HG03095 (cell line): ENCODE measurements around the gene CD99.
"Not testable (repeated sequence)": the region's sequence is repeated elsewhere in the genome, so short reads cannot be mapped to it uniquely, and the experiment has no call there.

Experiments
- ATAC-seq: cut with Tn5 transposase; IDR thresholded peaks from one replicate; pipeline ENCODE4 v1.9.1; 2021; ENCODE audit warnings: moderate library complexity; ENCODE audit not compliant: unreplicated experiment

Gene CD99

DNA sequence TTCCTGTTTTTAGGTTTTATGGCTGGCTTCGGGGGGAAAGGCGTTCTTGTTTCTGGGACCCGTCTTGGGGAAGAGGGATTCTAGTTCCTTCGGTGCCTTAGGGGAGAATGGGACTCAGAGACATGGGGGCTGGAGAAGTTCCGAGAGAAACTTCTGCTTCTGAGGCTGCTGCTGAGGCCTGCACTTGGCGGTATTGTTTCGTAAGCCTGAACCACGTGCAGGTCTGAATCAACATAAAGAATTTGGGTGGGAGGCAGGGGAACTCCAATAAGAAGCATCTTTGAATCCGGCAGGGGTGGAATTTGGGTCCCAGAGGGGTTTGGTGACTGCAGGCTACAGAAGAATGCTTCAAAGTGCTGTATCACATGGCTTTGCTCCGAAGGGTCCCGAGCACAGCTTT, 75.8 kb downstream of the CD99 start:
- no peak for ATAC-seq

DNA sequence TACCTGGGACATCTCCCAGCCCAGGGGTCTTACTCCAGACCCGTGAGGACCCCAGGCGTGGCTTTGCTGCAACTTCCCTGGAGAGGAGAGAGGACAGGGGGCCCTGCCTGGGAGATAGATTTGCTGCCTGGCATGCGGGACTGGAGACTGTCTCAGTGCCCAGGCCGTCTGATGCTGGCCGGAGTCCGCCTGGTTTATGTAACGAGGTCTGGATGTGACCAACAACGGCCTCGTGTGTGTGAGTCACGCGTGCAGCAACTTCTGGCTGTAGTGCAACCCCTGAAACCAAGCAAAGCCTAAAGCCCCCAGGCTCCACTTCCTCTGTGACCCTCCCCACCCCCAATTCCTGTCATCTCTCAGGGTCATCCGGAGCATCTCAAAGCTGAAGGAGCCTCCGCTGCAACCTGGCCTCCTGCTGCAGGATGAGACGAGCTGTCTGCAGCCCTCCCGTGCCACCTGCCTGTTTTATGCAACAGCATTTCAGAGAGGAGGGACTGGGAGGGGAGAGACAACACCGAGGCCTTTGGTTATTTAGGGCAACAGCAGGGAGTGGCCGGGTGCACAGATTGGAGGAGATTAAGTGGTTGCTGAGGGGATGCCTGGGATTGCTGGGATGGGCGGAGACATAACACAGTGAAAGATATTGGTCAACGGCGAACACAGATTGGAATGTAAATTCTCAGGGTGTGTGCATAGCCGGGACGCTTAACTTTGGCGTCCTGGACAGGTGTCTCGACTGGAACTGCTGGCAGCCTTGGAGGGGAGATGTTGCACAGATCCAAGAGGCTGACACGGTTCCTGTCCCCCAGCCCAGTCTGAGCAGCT, 76.7 kb downstream of the CD99 start:
- ATAC-seq: no peak

DNA sequence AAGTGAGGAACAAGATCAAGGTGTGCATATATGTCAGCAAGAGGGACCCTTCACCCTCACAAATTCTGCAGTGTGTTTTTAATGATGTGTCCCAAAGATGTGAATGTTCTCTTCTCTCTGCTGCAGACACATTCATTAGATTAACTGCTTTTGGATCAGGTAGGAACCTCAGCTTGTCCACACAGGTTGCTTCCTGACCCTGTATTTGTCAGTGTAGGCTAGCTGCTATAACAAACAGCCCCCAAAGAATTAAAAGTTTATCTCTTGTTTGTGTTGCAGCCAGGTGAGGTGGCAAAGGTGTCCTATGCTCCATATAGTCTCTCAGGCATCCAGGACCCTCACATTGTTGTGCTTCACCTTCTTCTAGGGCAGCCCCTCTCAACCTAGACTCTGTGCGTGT, 78.5 kb downstream of the CD99 start:
- no peak for ATAC-seq

DNA sequence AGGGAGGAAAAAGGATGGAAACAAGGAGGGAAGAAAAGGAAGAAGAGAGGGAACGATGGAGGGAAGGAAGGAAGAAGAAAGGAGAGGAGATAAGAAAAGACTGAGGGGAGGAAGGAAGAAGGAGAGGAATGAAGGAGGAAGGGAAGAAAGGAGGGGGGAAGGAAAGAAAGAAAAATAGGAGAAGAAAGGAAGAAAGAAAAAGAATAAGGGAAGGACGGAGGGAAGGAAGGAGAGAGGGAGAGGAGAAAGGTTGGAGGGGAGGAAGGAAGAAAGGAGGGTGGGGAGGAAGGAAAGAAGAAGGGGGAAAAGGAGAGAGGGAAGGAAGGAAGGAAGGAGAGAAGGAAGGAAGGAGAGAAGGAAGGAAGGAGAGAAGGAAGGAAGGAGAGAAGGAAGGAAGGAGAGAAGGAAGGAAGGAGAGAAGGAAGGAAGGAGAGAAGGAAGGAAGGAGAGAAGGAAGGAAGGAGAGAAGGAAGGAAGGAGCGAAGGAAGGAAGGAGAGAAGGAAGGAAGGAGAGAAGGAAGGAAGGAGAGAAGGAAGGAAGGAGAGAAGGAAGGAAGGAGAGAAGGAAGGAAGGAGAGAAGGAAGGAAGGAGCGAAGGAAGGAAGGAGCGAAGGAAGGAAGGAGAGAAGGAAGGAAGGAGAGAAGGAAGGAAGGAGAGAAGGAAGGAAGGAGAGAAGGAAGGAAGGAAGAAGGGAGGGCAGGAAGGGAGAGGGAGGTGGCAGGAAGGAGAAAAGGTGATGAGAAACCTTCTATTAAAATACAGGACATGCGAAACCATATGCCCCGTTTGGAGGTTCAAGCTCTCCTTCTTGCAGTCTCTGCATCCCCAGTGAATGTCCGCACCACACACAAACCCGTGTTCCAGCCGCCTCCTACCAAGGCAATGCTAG, 82.3 kb downstream of the CD99 start:
- not testable (repeated sequence) for ATAC-seq

DNA sequence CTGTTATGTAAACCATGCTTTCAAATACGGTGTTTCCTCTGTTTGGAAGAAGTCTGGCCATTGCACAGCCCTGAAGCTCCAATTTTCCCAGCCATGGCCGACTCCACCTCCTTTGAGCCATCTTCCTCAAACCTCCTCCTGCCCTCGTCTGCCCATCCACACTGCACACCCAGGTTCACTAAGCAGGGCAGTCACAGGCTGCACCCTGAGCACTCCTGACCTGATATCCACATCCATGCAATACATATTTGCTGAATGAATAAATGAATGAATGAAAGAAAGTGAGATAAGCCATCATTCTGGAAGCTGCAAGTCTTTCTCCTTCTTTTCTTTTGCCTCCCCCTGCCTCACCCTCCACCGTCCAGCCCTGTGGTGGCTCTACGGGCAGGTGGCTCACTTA, 83.0 kb downstream of the CD99 start:
- no peak for ATAC-seq

GRCh38 chrX:2774776-2775175, 83.7 kb downstream of the CD99 start:
- no peak for ATAC-seq

- ATAC-seq: peak; percentile 53
Observed at GRCh38 chrX:2780472-2781225, 89.6 kb downstream of the CD99 start.

DNA sequence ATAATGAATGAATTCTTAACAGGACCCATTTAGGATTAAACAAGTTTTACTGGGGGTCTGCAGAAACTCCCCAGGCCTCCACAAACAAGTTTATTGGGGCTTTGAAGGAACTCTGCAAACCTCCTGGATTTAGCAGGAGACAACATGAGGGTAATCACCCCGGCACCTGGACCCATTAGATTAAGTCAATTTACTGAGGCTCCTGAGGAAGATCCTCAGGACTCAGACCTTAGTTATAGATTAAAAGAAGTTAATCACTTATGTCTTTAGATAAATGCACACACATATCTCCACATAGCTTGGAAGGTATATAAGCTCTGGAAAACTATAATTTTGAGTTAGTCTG, 90.1 kb downstream of the CD99 start:
- ATAC-seq: no peak

GRCh38 chrX:2781698-2782097, 90.6 kb downstream of the CD99 start:
- no peak for ATAC-seq

DNA sequence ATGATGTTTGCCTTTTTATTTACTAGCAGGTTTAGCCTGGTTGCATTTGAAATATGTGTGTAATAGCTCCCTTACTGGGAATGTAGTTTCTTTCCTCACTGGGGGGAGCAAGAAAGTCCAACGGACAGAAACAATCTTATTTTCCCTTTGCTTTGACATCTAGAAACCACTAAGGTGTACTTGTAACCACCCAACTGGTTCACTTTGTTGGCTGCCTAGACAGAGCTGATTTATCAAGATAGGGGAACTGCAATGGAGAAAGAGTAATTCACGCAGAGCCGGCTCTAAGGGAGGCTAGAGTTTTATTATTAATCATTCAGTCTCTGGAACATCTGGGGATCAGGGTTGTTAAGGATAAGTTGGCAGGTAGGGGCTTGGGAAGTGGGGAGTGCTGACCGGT, 91.1 kb downstream of the CD99 start:
- ATAC-seq: no peak

- no peak for ATAC-seq
Observed at GRCh38 chrX:2782778-2783177, 91.7 kb downstream of the CD99 start.

DNA sequence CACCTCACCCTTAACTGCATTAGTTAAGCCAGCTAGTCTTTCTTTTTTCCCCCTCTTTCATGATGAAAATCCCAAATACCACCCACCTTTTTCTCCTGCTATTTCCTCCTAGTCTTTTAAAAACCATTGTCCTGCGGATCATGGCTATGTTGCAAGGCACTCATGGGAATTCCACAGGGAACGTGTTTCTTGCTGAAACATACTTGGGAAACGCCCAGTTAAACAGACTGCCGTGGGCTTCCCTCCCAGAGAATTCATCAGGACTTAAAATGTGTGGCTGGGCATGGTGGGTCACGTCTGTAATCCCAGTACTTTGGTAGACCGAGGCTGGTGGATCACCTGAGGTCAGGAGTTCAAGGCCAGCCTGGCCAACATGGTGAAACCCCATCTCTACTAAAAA, 92.9 kb downstream of the CD99 start:
- ATAC-seq: no peak

GRCh38 chrX:2785538-2785937, 94.4 kb downstream of the CD99 start:
- no peak for ATAC-seq

DNA sequence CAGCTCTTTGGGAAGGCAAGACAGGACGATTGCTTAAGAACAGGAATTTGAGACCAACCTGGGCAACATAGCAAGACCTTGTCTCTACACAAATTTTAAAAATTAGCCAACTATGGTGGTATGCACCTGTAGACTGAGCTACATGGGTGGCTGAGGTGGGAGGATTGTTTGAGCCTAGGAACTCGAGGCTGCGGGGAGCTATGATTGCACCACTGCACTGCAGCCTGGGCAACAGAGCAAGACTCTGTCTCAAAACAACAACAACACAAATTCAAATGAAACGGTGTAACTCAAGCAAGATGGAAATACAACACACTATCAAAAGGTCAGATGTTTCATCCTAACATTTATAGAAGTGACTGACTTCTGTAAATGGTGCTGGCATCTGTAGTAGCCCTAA, 97.9 kb downstream of the CD99 start:
- ATAC-seq: no peak

GRCh38 chrX:2789569-2789968, 98.5 kb downstream of the CD99 start:
- no peak for ATAC-seq
